GM08714 (cell line): Measurements from ENCODE around the gene ZBTB21.
"Not testable (repeated sequence)": the region's sequence is repeated elsewhere in the genome, so short reads cannot be mapped to it uniquely, and the experiment has no call there.

Source experiments
- H3K4me3 ChIP-seq: fragments of 200-500 bp; sonication (Bioruptor generic); 2 replicates; pipeline ENCODE4 v1.5.1; 2014; ENCODE audit warnings: mild to moderate bottlenecking, low read length, inconsistent platforms
- ZNF274 ChIP-seq: IDR thresholded peaks from 2 replicates; pipeline ENCODE4 v1.6.1; 2012; ENCODE audit warnings: mild to moderate bottlenecking, low read depth, low read length

Gene ZBTB21

GRCh38 chr21:41964171-41964570, 46.0 kb downstream of the ZBTB21 start:
- TF ChIP-seq ZNF274 = no peak
- H3K4me3 ChIP-seq = no peak overlapping the region

GRCh38 chr21:41962425-41962966, 47.7 kb downstream of the ZBTB21 start:
- no peak overlapping the region for H3K4me3 ChIP-seq

GRCh38 chr21:41961753-41962152, 48.4 kb downstream of the ZBTB21 start:
- TF ChIP-seq ZNF274 = no peak
- no peak overlapping the region for H3K4me3 ChIP-seq

More at GRCh38 chr21:41962425-41962966, 47.7 kb downstream of the ZBTB21 start:
- no peak for TF ChIP-seq ZNF274

GRCh38 chr21:41961282-41961701, 48.9 kb downstream of the ZBTB21 start:
- no peak overlapping the region for H3K4me3 ChIP-seq
- no peak for TF ChIP-seq ZNF274

GRCh38 chr21:41960386-41960785, 49.8 kb downstream of the ZBTB21 start:
- TF ChIP-seq ZNF274 = no peak
- no peak overlapping the region for H3K4me3 ChIP-seq

- not testable (repeated sequence) for H3K4me3 ChIP-seq
Observed at GRCh38 chr21:41959697-41960096, 50.5 kb downstream of the ZBTB21 start.

- TF ChIP-seq ZNF274 = no peak
Observed at GRCh38 chr21:41958886-41959563, 51.1 kb downstream of the ZBTB21 start.

GRCh38 chr21:41957991-41958766, 52.0 kb downstream of the ZBTB21 start:
- TF ChIP-seq ZNF274 = no peak
- H3K4me3 ChIP-seq = no peak overlapping the region

More at GRCh38 chr21:41958886-41959563, 51.1 kb downstream of the ZBTB21 start:
- H3K4me3 ChIP-seq = no peak overlapping the region

- TF ChIP-seq ZNF274 = no peak
- no peak overlapping the region for H3K4me3 ChIP-seq
Observed at GRCh38 chr21:41956926-41957729, 53.0 kb downstream of the ZBTB21 start.

- TF ChIP-seq ZNF274 = no peak
- no peak overlapping the region; the same call in 1 of the 2 replicates for H3K4me3 ChIP-seq
Observed at GRCh38 chr21:41955516-41955915, 54.6 kb downstream of the ZBTB21 start.

- no peak for TF ChIP-seq ZNF274
- no peak overlapping the region; the same call in 1 of the 2 replicates for H3K4me3 ChIP-seq
Observed at GRCh38 chr21:41954654-41955499, 55.3 kb downstream of the ZBTB21 start.

- H3K4me3 ChIP-seq = peak within 1 kb of the TSS; percentile 77; the same call in 1 of the 2 replicates
- no peak for TF ChIP-seq ZNF274
Observed at GRCh38 chr21:41953831-41954653, 56.1 kb downstream of the ZBTB21 start, which contains the start of gene C2CD2. Gene C2CD2, minus strand, starts transcription at chr21:41954018. Its CDS starts 370 bp downstream, at chr21:41953648.
